Muscle of leg (tissue), 11 donors: ENCODE measurements around the gene PHOSPHO2. TPM values are rescaled to one million over a fixed set of nuclear protein-coding genes. Genes with fewer than 3 reads are reported as not detected.
A peak's percentile ranks its signal among the peaks of the same experiment; 100 is the strongest.
"Not testable (repeated sequence)": the region's sequence is repeated elsewhere in the genome, so short reads cannot be mapped to it uniquely, and the experiment has no call there.

ENCODE experiments used
- DNase-seq: peaks from one replicate; pipeline ENCODE4 v3.0.0; 2013
- H3K27ac ChIP-seq: one replicate; pipeline ENCODE4 v1.5.1; 2013; ENCODE audit warnings: mild to moderate bottlenecking, low read length, control low read depth
- H3K27me3 ChIP-seq: one replicate; pipeline ENCODE4 v1.6.1; 2013; ENCODE audit warnings: low read length; ENCODE audit not compliant: control insufficient read depth, insufficient read depth
- H3K36me3 ChIP-seq: one replicate; pipeline ENCODE4 v1.6.1; 2013; ENCODE audit warnings: low read length; ENCODE audit not compliant: control insufficient read depth, insufficient read depth
- H3K4me1 ChIP-seq: one replicate; pipeline ENCODE4 v1.6.1; 2013; ENCODE audit warnings: low read length; ENCODE audit not compliant: control insufficient read depth, insufficient read depth
- H3K4me3 ChIP-seq: one replicate; pipeline ENCODE4 v1.5.1; 2013; ENCODE audit warnings: low read length, control low read depth
- H3K9me3 ChIP-seq: replicated peaks from 2 replicates; pipeline ENCODE4 v1.6.1; 2013; ENCODE audit warnings: low read depth, low read length; ENCODE audit not compliant: control insufficient read depth
- WGBS: methylation state at CpG from one replicate; pipeline ENCODE4 v1.1.5; 2013; ENCODE audit warnings: missing lambda C conversion rate; ENCODE audit not compliant: insufficient coverage; 5-methylcytosine and 5-hydroxymethylcytosine counted together
- polyA plus RNA-seq, 8 donors: library from polyadenylated mRNA; unstranded; fragments of 120-200 nt; gene quantifications; one replicate each; pipeline versions ENCODE4 v1.2.1 to v1.2.3, GENCODE V29; 2013; ENCODE audit warnings: inconsistent platforms in 1 of 8, low replicate concordance in 1 of 8; ENCODE audit not compliant: insufficient read length in 8 of 8, insufficient read depth in 1 of 8
- total RNA-seq: library from RNA; stranded (reverse); fragments of 120-200 nt; gene quantifications from one replicate; pipeline ENCODE4 v1.2.4, GENCODE V29; 2013

The PHOSPHO2 gene
- total and polyA plus RNA-seq, 9 donors: 2.7 to 8.2 (median 4.4) TPM

DNA sequence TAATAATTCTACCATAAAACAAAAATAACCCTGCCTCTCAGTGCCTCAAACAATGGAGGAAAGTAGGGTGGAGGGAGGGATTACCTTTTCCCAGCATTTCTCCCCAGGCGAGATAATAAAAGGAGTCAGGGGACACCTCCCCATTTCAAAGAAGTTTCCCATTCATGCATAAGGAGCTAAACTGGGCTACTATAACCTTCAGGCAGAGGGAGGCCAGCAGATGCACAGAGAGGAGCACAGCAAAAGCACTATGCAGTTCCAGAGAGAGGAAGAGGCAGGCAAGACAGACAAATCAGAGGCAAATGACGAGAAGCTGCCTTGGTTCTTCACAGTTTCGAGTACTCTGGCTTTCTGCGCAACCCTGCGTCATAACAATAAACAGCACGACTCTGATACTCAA lies 17.4 kb upstream of the PHOSPHO2 start:
- 100% methylated on average over 3 of the region's 6 CpGs for WGBS
- H3K36me3 ChIP-seq: no peaks in the 10 kb centered on the region
- no peak for DNase-seq
- H3K9me3 ChIP-seq: no peaks in the 10 kb centered on the region
- no peak overlapping the region for H3K4me3 ChIP-seq
- H3K27ac ChIP-seq: no peak overlapping the region
- H3K4me1 ChIP-seq: no peaks in the 10 kb centered on the region
- no peaks in the 10 kb centered on the region for H3K27me3 ChIP-seq

- no CpG with 5 or more reads among the region's 3 CpGs for WGBS
- Histone ChIP-seq H3K4me1 (no peaks in the 10 kb centered on the region), H3K27me3 (no peaks in the 10 kb centered on the region), H3K27ac (no peak overlapping the region), H3K9me3 (no peaks in the 10 kb centered on the region), H3K4me3 (no peak overlapping the region), H3K36me3 (no peaks in the 10 kb centered on the region)
- DNase-seq: no peak
Measured at GRCh38 chr2:169683054-169683424, 11.2 kb upstream of the PHOSPHO2 start.

DNA sequence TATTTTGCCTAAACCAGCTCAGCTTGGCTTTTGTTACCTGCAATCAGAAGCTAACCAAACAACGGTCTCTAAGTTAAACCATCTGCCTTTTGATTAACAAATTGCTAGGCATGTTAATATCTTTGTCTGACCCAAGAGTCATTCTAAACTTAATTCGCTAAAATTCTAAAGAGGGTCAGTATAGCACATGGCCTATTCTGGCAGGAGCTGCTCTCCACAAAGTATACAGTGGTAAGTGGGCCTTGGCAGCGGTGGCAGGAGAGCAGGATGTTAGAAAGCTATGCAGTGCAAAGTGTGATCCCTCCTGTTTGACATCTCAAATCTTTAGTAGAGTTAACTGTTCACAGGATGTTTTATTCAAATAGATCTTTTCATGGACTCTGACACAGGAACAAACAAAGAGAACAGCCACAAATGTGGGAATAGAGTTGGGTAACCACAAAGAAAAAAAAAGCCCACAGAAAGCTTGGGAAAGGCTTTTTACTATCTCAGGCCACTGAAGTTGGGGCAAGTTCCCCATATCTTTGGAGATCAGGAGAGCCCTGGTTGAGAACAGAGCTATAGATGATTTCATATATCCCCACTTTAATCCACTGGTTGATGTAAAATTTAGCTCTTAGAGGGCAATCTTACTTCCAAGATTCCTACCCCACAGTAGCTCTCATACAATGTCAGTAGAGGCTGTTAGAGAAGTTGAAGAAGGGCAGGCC lies 10.7 kb upstream of the PHOSPHO2 start:
- Histone ChIP-seq H3K4me3 (no peak overlapping the region), H3K36me3 (no peaks in the 10 kb centered on the region), H3K27me3 (no peaks in the 10 kb centered on the region), H3K27ac (no peak overlapping the region), H3K9me3 (no peaks in the 10 kb centered on the region), H3K4me1 (no peaks in the 10 kb centered on the region)
- 80% methylated on average over 1 of the region's 3 CpGs for WGBS
- no peak for DNase-seq

- Histone ChIP-seq H3K36me3 (no peaks in the 10 kb centered on the region), H3K4me3 (no peak overlapping the region), H3K27ac (no peak overlapping the region), H3K27me3 (no peaks in the 10 kb centered on the region), H3K4me1 (no peaks in the 10 kb centered on the region), H3K9me3 (no peaks in the 10 kb centered on the region)
- no CpG with 5 or more reads among the region's 3 CpGs for WGBS
- DNase-seq: no peak
Measured at GRCh38 chr2:169684135-169684565, 10.1 kb upstream of the PHOSPHO2 start.

GRCh38 chr2:169684712-169685111 lies 9.6 kb upstream of the PHOSPHO2 start:
- H3K4me1 ChIP-seq, H3K27ac ChIP-seq, H3K9me3 ChIP-seq, H3K36me3 ChIP-seq, DNase-seq, H3K27me3 ChIP-seq, H3K4me3 ChIP-seq: not testable (repeated sequence)
- WGBS: no CpG with 5 or more reads among the region's 2 CpGs

GRCh38 chr2:169686825-169687224 lies 7.4 kb upstream of the PHOSPHO2 start:
- DNase-seq, H3K27ac ChIP-seq: not testable (repeated sequence)
- no CpG with 5 or more reads among the region's 4 CpGs for WGBS

DNA sequence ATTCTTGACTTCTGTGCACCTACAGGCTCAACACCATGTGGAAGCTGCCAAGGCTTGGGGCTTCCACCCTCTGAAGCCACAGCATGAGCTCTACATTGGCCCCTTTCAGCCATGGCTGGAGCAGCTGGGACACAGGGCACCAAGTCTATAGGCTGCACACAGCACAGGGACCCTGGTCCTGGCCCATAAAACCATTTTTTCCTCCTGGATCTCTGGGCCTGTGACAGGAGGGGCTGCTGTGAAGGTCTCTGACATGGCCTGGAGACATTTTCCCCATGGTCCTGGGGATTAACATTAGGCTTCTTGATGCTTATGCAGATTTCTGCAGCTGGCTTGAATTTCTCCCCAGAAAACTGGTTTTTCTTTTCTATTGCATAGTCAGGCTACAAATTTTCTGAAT lies 6.3 kb upstream of the PHOSPHO2 start:
- H3K36me3 ChIP-seq, DNase-seq, H3K27ac ChIP-seq, H3K9me3 ChIP-seq, H3K4me3 ChIP-seq, H3K4me1 ChIP-seq, H3K27me3 ChIP-seq: not testable (repeated sequence)

More at GRCh38 chr2:169686825-169687224, 7.4 kb upstream of the PHOSPHO2 start:
- not testable (repeated sequence) for H3K36me3 ChIP-seq, H3K9me3 ChIP-seq, H3K27me3 ChIP-seq, H3K4me3 ChIP-seq, H3K4me1 ChIP-seq

DNA sequence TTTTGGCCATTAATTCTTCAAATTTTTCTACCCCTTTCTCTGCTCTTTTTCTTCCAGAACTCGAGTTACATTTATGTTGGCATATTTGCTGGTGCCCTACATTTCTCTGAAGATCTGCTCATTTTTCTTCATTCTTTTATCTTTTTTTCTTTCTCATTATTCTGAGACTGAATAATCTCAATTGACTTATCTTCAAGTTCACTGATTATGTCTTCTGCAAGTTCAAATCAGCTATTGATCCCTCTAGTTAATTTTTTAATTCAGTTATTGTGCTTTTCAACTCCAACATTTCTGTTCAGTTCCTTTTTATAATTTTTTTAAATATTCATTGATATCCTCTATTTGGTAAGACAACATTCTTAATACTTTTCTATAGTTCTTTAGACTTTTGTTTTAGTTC lies 3.3 kb upstream of the PHOSPHO2 start:
- no CpG with 5 or more reads among the region's 1 CpG for WGBS
- no peaks in the 10 kb centered on the region for H3K36me3 ChIP-seq
- H3K9me3 ChIP-seq: peaks cover 2% of the 10 kb centered on the region
- H3K27me3 ChIP-seq: no peaks in the 10 kb centered on the region
- no peak for DNase-seq
- no peak overlapping the region for H3K27ac ChIP-seq
- H3K4me3 ChIP-seq: no peak overlapping the region
- H3K4me1 ChIP-seq: peaks cover 4% of the 10 kb centered on the region

GRCh38 chr2:169692718-169693117 lies 1.6 kb upstream of the PHOSPHO2 start:
- H3K27me3 ChIP-seq: no peaks in the 10 kb centered on the region
- H3K4me3 ChIP-seq: no peak overlapping the region
- no CpG with 5 or more reads among the region's 3 CpGs for WGBS
- no peak for DNase-seq
- no peak overlapping the region for H3K27ac ChIP-seq
- peaks cover 2% of the 10 kb centered on the region for H3K9me3 ChIP-seq
- peaks cover 4% of the 10 kb centered on the region for H3K4me1 ChIP-seq
- no peaks in the 10 kb centered on the region for H3K36me3 ChIP-seq

GRCh38 chr2:169693360-169693759 lies 909 bp upstream of the PHOSPHO2 start:
- Histone ChIP-seq H3K27ac (no peak overlapping the region), H3K9me3 (peaks cover 2% of the 10 kb centered on the region), H3K36me3 (no peaks in the 10 kb centered on the region), H3K4me3 (no peak overlapping the region), H3K27me3 (no peaks in the 10 kb centered on the region), H3K4me1 (peaks cover 4% of the 10 kb centered on the region)
- WGBS: no CpG with 5 or more reads among the region's 4 CpGs
- peak; percentile 49 for DNase-seq

DNA sequence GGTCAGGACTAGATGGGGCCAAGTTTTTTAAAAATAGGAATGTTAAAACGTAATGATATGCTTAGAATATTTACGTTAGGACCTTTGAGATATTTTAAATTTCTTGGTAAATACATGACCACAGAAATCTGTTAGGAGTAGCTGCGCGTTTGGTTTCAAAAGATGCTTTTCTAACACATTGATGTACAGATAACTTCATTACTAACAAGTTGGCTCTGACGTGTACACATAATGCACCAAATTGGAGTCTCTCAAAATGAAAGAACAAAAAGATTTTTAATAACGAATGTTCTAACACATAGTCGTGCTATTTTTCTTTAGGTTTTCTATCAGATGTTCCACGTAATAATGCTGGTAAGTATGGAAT lies 608 bp downstream of the PHOSPHO2 start:
- DNase-seq: no peak
- Histone ChIP-seq H3K4me3 (peak overlapping the region; percentile 99), H3K36me3 (no peaks in the 10 kb centered on the region), H3K27ac (peak overlapping the region; percentile 93), H3K27me3 (no peaks in the 10 kb centered on the region), H3K9me3 (peaks cover 2% of the 10 kb centered on the region), H3K4me1 (peaks cover 4% of the 10 kb centered on the region)
- WGBS: no CpG with 5 or more reads among the region's 8 CpGs
